Sigmoid colon (tissue), 4 donors: ENCODE measurements around the gene NELFB.

Source experiments
- CTCF ChIP-seq, 4 experiments: fragments of 450-650 bp in 3 of 4; fragments of 200-600 bp in 1 of 4; IDR thresholded peaks; one replicate each; pipeline ENCODE4 v1.5.1; 2016 to 2019; ENCODE audit warnings: antibody characterized with exemption in 4 of 4, mild to moderate bottlenecking in 3 of 4, moderate library complexity in 2 of 4
- EP300 ChIP-seq, 4 donors: sonication (generic); formaldehyde crosslinking; IDR thresholded peaks; one replicate each; pipeline ENCODE4 v1.6.1; 2017; ENCODE audit warnings: antibody characterized with exemption in 4 of 4
- POLR2A ChIP-seq, 2 donors: fragments of 450-650 bp; IDR thresholded peaks; one replicate each; pipeline ENCODE4 v1.6.1; 2016; ENCODE audit warnings: antibody characterized with exemption in 2 of 2, mild to moderate bottlenecking in 2 of 2, moderate library complexity in 2 of 2

GRCh38 chr9:137227054-137227852 is 27.9 kb upstream of the NELFB start, which contains the start of gene RNF224:
- peak; percentile 68 to 90 (median 86) for TF ChIP-seq CTCF (IDR thresholded peaks at IDR 0.05)
- no peak for TF ChIP-seq EP300 (IDR thresholded peaks at IDR 0.05)
- TF ChIP-seq POLR2A (IDR thresholded peaks at IDR 0.05): no peak
